Tibial artery (tissue), 4 donors: ENCODE measurements around the gene IL17RD.

Source experiments
- DNase-seq, 2 donors: peaks; one replicate each; pipeline ENCODE4 v3.0.0-alpha.2; 2019
- H3K27ac ChIP-seq, 2 donors: fragments of 200-600 bp; sonication (generic) in 1 of 2; 1 replicate in 1 of 2; 2 replicates in 1 of 2; pipeline ENCODE4 v1.5.1; 2018 to 2019; ENCODE audit warnings: mild to moderate bottlenecking in 1 of 2
- H3K27me3 ChIP-seq, 2 donors: fragments of 200-600 bp; sonication (generic) in 1 of 2; one replicate each; pipeline versions ENCODE4 v1.5.1 to v1.6.0; 2016 to 2019
- H3K36me3 ChIP-seq, 3 donors: fragments of 200-600 bp; sonication (generic) in 2 of 3; one replicate each; pipeline ENCODE4 v1.5.1; 2016 to 2019; ENCODE audit warnings: mild to moderate bottlenecking in 2 of 3
- H3K4me1 ChIP-seq, 4 donors: fragments of 200-600 bp; sonication (generic) in 2 of 4; 1 replicate in 3 of 4; 2 replicates in 1 of 4; pipeline ENCODE4 v1.5.1; 2016 to 2019
- H3K4me3 ChIP-seq, 2 donors: fragments of 200-600 bp; sonication (generic) in 1 of 2; 1 replicate in 1 of 2; 2 replicates in 1 of 2; pipeline ENCODE4 v1.5.1; 2018 to 2019; ENCODE audit warnings: mild to moderate bottlenecking in 2 of 2
- H3K9me3 ChIP-seq, 3 donors: fragments of 200-600 bp; sonication (generic) in 1 of 3; one replicate each; pipeline ENCODE4 v1.5.1; 2016 to 2019
- CTCF ChIP-seq, 2 experiments: fragments of 200-600 bp in 1 of 2; fragments of 450-650 bp in 1 of 2; IDR thresholded peaks; one replicate each; pipeline ENCODE4 v1.5.1; 2017 to 2019; ENCODE audit warnings: antibody characterized with exemption in 2 of 2, mild to moderate bottlenecking in 1 of 2, moderate library complexity in 1 of 2
- intact Hi-C: fragments of 100-400 bp; cut with DNase I; formaldehyde crosslinking; loops from one replicate; pipeline ENCODE4 v1.15.0; 2023; ENCODE audit warnings: low total_unique reads

Gene IL17RD

GRCh38 chr3:57120040-57120439 is 45.1 kb downstream of the IL17RD start:
- Histone ChIP-seq H3K9me3 (no peaks in the 10 kb centered on the region), H3K4me3 (no peak overlapping the region), H3K4me1 (no peaks in the 10 kb centered on the region), H3K27ac (no peak overlapping the region), H3K36me3 (no peaks in the 10 kb centered on the region), H3K27me3 (no peaks in the 10 kb centered on the region)
- no peak for DNase-seq
- intact Hi-C loops, result no loop called here
- no peak for TF ChIP-seq CTCF (IDR thresholded peaks at IDR 0.05)

GRCh38 chr3:57118254-57118653 is 46.9 kb downstream of the IL17RD start:
- Histone ChIP-seq H3K36me3 (no peaks in the 10 kb centered on the region), H3K27me3 (no peaks in the 10 kb centered on the region), H3K4me1 (no peaks in the 10 kb centered on the region), H3K9me3 (no peaks in the 10 kb centered on the region), H3K4me3 (no peak overlapping the region), H3K27ac (no peak overlapping the region)
- no peak for TF ChIP-seq CTCF (IDR thresholded peaks at IDR 0.05)
- intact Hi-C loops, result no loop called here
- no peak for DNase-seq

- H3K4me3 ChIP-seq, result no peak overlapping the region
- no peaks in the 10 kb centered on the region for H3K9me3 ChIP-seq
- intact Hi-C loops, result no loop called here
- DNase-seq, result no peak
- TF ChIP-seq CTCF (IDR thresholded peaks at IDR 0.05), result no peak
- H3K36me3 ChIP-seq, result no peaks in the 10 kb centered on the region
- no peak overlapping the region for H3K27ac ChIP-seq
- H3K27me3 ChIP-seq, result no peaks in the 10 kb centered on the region
- no peaks in the 10 kb centered on the region for H3K4me1 ChIP-seq
Observed at GRCh38 chr3:57116501-57116900, 48.7 kb downstream of the IL17RD start.

- no peak for TF ChIP-seq CTCF (IDR thresholded peaks at IDR 0.05)
- no peak overlapping the region for H3K4me3 ChIP-seq
- intact Hi-C loops, result no loop called here
- H3K36me3 ChIP-seq, result peaks cover 0 to 4% (median 0%) of the 10 kb centered on the region in 3 donors
- DNase-seq, result no peak
- H3K9me3 ChIP-seq, result no peaks in the 10 kb centered on the region
- H3K27ac ChIP-seq, result no peak overlapping the region
- H3K27me3 ChIP-seq, result no peaks in the 10 kb centered on the region
- H3K4me1 ChIP-seq, result no peaks in the 10 kb centered on the region
Observed at GRCh38 chr3:57112206-57112605, 52.9 kb downstream of the IL17RD start.

- Histone ChIP-seq H3K9me3 (no peaks in the 10 kb centered on the region), H3K4me3 (no peak overlapping the region), H3K36me3 (peaks cover 0 to 4% (median 3%) of the 10 kb centered on the region in 3 donors), H3K27ac (no peak overlapping the region), H3K27me3 (no peaks in the 10 kb centered on the region), H3K4me1 (no peaks in the 10 kb centered on the region)
- DNase-seq, result no peak
- TF ChIP-seq CTCF (IDR thresholded peaks at IDR 0.05), result no peak
- intact Hi-C loops, result no loop called here
Observed at GRCh38 chr3:57110798-57111197, 54.4 kb downstream of the IL17RD start.

GRCh38 chr3:57110214-57110613 is 54.9 kb downstream of the IL17RD start:
- H3K9me3 ChIP-seq, result no peaks in the 10 kb centered on the region
- intact Hi-C loops, result no loop called here
- H3K4me3 ChIP-seq, result no peak overlapping the region
- H3K4me1 ChIP-seq, result no peaks in the 10 kb centered on the region
- no peak for TF ChIP-seq CTCF (IDR thresholded peaks at IDR 0.05)
- DNase-seq, result no peak
- H3K27ac ChIP-seq, result no peak overlapping the region
- H3K27me3 ChIP-seq, result no peaks in the 10 kb centered on the region
- peaks cover 0 to 6% (median 4%) of the 10 kb centered on the region in 3 donors for H3K36me3 ChIP-seq
